Epithelial cell of esophagus (primary cell): ENCODE data around the gene CLSTN2.

Experiments
- DNase-seq: peaks from one replicate; pipeline ENCODE4 v3.0.0; 2010; ENCODE audit warnings: low read depth
- H3K4me3 ChIP-seq: 2 replicates; pipeline ENCODE4 v1.5.1; 2011; ENCODE audit warnings: mild to moderate bottlenecking, low read length, control low read depth
- TF ChIP-seq, protein P1 (sequence below): IDR thresholded peaks from 2 replicates; pipeline ENCODE4 v1.5.1; 2011; ENCODE audit warnings: low read depth, mild to moderate bottlenecking, low read length, control low read depth, inconsistent platforms; ENCODE audit not compliant: insufficient read depth; ENCODE audit errors: missing control alignments

Gene CLSTN2

DNA sequence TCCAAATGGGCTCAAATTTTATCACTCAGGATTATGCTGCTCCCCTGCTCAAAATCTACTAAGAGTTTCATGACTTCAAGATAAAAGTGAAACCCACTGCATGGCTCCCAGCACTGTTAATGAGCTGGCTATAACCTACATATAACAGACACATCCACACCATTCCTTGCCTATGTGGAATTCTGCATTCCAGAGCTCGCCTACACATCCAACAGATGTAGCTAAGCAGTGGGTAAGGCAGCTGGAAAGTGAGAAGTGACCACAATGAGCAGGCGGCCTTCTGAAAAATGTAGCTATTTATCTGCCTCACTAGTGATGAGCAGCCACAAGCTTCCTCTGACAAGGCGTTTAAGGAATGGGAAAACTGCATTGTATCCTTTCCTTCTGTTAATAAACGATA, 650.8 kb downstream of the CLSTN2 start:
- TF ChIP-seq, protein P1, sequence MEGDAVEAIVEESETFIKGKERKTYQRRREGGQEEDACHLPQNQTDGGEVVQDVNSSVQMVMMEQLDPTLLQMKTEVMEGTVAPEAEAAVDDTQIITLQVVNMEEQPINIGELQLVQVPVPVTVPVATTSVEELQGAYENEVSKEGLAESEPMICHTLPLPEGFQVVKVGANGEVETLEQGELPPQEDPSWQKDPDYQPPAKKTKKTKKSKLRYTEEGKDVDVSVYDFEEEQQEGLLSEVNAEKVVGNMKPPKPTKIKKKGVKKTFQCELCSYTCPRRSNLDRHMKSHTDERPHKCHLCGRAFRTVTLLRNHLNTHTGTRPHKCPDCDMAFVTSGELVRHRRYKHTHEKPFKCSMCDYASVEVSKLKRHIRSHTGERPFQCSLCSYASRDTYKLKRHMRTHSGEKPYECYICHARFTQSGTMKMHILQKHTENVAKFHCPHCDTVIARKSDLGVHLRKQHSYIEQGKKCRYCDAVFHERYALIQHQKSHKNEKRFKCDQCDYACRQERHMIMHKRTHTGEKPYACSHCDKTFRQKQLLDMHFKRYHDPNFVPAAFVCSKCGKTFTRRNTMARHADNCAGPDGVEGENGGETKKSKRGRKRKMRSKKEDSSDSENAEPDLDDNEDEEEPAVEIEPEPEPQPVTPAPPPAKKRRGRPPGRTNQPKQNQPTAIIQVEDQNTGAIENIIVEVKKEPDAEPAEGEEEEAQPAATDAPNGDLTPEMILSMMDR: no peak
- H3K4me3 ChIP-seq: no peak overlapping the region
- DNase-seq: peak; percentile 18

DNA sequence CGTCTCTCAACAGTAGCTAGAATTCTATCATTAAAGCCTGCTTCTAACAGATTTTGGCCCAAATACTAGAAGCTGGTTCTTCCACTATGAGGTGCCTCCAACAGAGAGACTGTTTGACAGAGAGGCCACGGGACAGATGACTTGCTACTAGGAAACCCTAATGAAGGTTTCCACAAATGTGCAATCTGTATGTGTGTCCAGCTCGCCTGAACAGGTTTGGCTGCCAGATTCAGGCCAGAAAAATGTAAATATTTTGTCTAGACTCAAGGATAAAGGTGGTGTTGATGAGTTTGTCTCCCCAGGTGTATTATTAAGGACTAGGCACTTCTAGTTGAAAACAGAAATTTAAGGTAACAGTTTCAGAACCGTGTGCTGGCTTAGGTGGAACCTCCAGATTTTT, 651.3 kb downstream of the CLSTN2 start:
- peak; percentile 71 for DNase-seq
- H3K4me3 ChIP-seq: no peak overlapping the region
- TF ChIP-seq, protein P1: no peak

DNA sequence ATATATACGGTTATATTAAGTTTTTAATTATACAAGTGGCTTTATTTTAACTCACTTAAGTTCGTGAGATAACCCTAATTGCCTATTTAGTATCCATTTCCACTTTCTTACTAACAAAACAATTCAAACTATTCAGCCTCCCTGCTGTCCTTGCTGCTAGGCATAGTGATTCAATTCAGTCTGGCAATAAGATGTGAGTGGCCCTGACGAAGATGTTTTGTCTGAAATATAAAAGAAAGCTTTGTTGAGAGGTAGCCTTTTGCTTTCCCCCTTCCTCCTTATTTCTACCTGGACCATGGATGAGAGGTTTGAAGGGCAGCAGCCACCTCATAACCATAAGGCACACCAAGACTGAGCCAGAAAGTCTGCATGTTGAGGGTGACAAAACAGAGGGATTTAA, 653.6 kb downstream of the CLSTN2 start:
- TF ChIP-seq, protein P1: no peak
- H3K4me3 ChIP-seq: no peak overlapping the region
- DNase-seq: no peak

DNA sequence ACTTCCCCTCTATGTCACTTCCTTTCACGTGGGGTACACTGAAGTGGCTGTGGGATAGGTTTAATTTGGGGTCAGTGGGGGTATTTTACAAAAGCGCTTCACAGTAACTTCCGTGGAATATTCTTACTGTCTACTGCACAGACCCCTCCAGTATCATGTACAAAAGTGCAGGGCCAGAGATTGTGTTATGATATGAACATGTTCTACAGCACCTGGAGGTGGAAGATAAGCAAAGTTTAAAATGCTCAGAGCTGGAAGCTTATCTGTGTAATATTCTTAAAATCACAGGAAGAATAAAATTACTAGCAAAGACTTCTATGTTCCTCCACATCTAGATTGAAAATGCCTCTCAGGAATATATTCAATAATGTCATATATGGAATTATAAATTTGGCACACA, 658.8 kb downstream of the CLSTN2 start:
- no peak overlapping the region for H3K4me3 ChIP-seq
- no peak for DNase-seq
- TF ChIP-seq, protein P1: no peak

DNA sequence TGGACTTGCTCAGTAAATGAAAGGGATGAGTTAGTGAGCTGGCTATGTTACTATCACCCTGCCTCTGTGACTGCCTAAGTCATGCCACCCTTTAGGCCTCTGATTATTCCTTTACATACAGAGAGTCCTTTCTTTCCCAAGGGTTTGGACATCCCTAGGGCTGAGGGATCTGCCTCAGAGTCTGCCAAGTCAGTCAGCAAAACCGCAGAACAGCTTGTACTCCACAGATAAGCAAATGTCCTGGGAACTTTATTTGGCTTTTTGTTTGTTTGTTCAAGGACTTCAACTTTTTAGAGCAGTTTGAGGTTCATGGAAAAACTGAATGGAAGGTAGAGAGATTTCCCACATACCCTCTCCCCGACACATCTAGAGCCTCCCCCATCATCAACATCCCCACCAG, 660.3 kb downstream of the CLSTN2 start:
- H3K4me3 ChIP-seq: no peak overlapping the region
- TF ChIP-seq, protein P1: no peak
- no peak for DNase-seq

DNA sequence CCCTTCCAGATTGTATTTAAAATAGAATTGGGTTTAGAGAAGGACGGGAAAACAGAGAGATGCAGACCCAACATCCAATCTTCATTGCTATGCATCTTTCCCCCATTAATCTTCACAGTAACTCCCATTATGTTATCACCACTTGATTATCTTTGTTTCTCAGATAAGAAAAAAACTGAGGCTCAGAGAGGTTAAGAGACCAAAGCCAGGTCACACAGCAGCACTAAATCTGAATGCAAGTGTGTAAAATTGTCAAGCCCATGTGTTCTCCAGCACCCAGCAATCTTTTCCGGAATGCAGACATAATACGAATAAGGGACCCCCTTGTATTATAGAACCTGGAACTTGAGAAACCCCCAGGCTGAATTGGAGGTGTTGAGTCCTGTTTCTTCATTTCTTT, 662.4 kb downstream of the CLSTN2 start:
- TF ChIP-seq, protein P1: no peak
- no peak for DNase-seq
- H3K4me3 ChIP-seq: no peak overlapping the region

DNA sequence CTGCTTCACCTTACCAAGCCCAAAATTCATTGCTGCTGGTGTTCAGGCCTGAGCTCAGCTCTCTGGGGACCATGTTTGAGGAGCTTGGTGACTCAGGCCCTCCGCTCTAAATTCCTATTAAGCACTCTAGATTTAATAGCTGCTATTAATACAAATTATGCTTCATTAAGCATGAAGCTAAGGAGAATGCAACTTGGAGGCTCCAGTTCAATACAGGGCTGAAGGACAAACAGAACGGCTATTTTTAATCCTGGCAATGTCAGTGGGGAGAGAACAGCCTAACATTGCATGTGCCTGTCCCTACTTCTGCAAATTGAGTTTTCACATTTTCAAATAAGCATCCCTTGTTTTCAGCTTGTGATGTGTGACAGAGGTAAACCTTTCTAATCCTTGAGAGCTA, 662.8 kb downstream of the CLSTN2 start:
- no peak for DNase-seq
- TF ChIP-seq, protein P1: no peak
- no peak overlapping the region for H3K4me3 ChIP-seq
